ENCODE results near the gene EXOC4.

GRCh38 chr7:133252858-133253518 lies at the start of gene EXOC4:
- TF ChIP-seq POLR2A (IDR thresholded peaks at IDR 0.05; ENCODE audit: low read length) (peak; percentile 78), GATA1 (IDR thresholded peaks at IDR 0.05; ENCODE audit: low read depth, low read length) (no peak)

All from erythroblast (primary cell).